Sigmoid colon (tissue), 7 donors: ENCODE results near the gene SMCO1. TPM values are rescaled to one million over a fixed set of nuclear protein-coding genes. Genes with fewer than 3 reads are reported as not detected.
"Not testable (repeated sequence)": the region's sequence is repeated elsewhere in the genome, so short reads cannot be mapped to it uniquely, and the experiment has no call there.

Experiments used
- DNase-seq: peaks from one replicate; pipeline ENCODE4 v3.0.0-alpha.2; 2019
- H3K27ac ChIP-seq, 4 donors: fragments of 200-600 bp; sonication (generic); one replicate each; pipeline ENCODE4 v1.5.1; 2016 to 2019; ENCODE audit warnings: mild to moderate bottlenecking in 1 of 4
- H3K27me3 ChIP-seq, 3 donors: fragments of 200-600 bp; sonication (generic); one replicate each; pipeline ENCODE4 v1.5.1; 2019; ENCODE audit warnings: mild to moderate bottlenecking in 1 of 3
- H3K36me3 ChIP-seq, 4 donors: fragments of 200-600 bp; sonication (generic); one replicate each; pipeline ENCODE4 v1.5.1; 2016 to 2019
- H3K4me1 ChIP-seq, 4 donors: fragments of 200-600 bp; sonication (generic); one replicate each; pipeline ENCODE4 v1.5.1; 2017 to 2019
- H3K4me3 ChIP-seq, 4 donors: fragments of 200-600 bp; sonication (generic); one replicate each; pipeline ENCODE4 v1.5.1; 2017 to 2019; ENCODE audit warnings: mild to moderate bottlenecking in 2 of 4, moderate library complexity in 1 of 4
- H3K9me3 ChIP-seq, 4 donors: fragments of 200-600 bp in 3 of 4; sonication (generic) in 3 of 4; one replicate each; pipeline versions ENCODE4 v1.5.1 to v1.6.1; 2013 to 2019
- CTCF ChIP-seq, 4 experiments: fragments of 450-650 bp in 3 of 4; fragments of 200-600 bp in 1 of 4; IDR thresholded peaks; one replicate each; pipeline ENCODE4 v1.5.1; 2016 to 2019; ENCODE audit warnings: antibody characterized with exemption in 4 of 4, mild to moderate bottlenecking in 3 of 4, moderate library complexity in 2 of 4
- EP300 ChIP-seq, 4 donors: sonication (generic); formaldehyde crosslinking; IDR thresholded peaks; one replicate each; pipeline ENCODE4 v1.6.1; 2017; ENCODE audit warnings: antibody characterized with exemption in 4 of 4
- POLR2A ChIP-seq, 2 donors: fragments of 450-650 bp; IDR thresholded peaks; one replicate each; pipeline ENCODE4 v1.6.1; 2016; ENCODE audit warnings: antibody characterized with exemption in 2 of 2, mild to moderate bottlenecking in 2 of 2, moderate library complexity in 2 of 2
- POLR2AphosphoS5 ChIP-seq, 4 donors: sonication (generic); formaldehyde crosslinking; IDR thresholded peaks; one replicate each; pipeline ENCODE4 v1.6.1; 2017; ENCODE audit warnings: antibody characterized with exemption in 4 of 4
- whole genome bisulfite sequencing, 2 donors: extraction: QIAGEN DNeasy Blood & Tissue Kit; methylation state at CpG; one replicate each; pipeline ENCODE4 v1.1.7; 2013; 5-methylcytosine and 5-hydroxymethylcytosine counted together
- intact Hi-C: fragments of 100-400 bp; cut with DNase I; formaldehyde crosslinking; loops from one replicate; pipeline ENCODE4 v1.15.1; 2023
- polyA plus RNA-seq, 3 donors: library from polyadenylated mRNA; stranded (reverse); fragments of 200-250 nt; gene quantifications; one replicate each; pipeline ENCODE4 v1.2.3, GENCODE V29; 2013
- total RNA-seq, 4 donors: library from RNA; depleted of rRNA; stranded (reverse); fragments of >200 nt; gene quantifications; one replicate each; pipeline ENCODE4 v1.1.0, GENCODE V29; 2016
- donor health status: healthy with polysubstance abuse.
- donor health status: Bipolar disorder and iron deficiency.
- donor health status: healthy.

The SMCO1 gene
- total and polyA plus RNA-seq, 7 donors = not detected

- no peak overlapping the region for H3K4me3 ChIP-seq
- H3K27ac ChIP-seq = no peak overlapping the region
- TF ChIP-seq CTCF (IDR thresholded peaks at IDR 0.05) (no peak), POLR2A (IDR thresholded peaks at IDR 0.05) (no peak), POLR2AphosphoS5 (IDR thresholded peaks at IDR 0.05) (no peak), EP300 (IDR thresholded peaks at IDR 0.05) (no peak)
- intact Hi-C loops = no loop called here
- no peaks in the 10 kb centered on the region for H3K27me3 ChIP-seq
- H3K36me3 ChIP-seq = peaks cover 0 to 22% (median 2%) of the 10 kb centered on the region in 4 donors
- no peaks in the 10 kb centered on the region for H3K4me1 ChIP-seq
- no peak for DNase-seq
- WGBS, 2 donors = 93 to 96% methylated on average over 3 of the region's 3 CpGs
- no peaks in the 10 kb centered on the region for H3K9me3 ChIP-seq
Observed at GRCh38 chr3:196555295-196555694, 40.1 kb upstream of the SMCO1 start.

- Histone ChIP-seq H3K27ac (no peak overlapping the region), H3K9me3 (peaks cover 0 to 4% (median 0%) of the 10 kb centered on the region in 4 donors), H3K4me3 (no peak overlapping the region), H3K4me1 (no peaks in the 10 kb centered on the region), H3K27me3 (no peaks in the 10 kb centered on the region), H3K36me3 (peaks cover 0 to 12% (median under 1%) of the 10 kb centered on the region in 4 donors)
- intact Hi-C loops = no loop called here
- TF ChIP-seq EP300 (IDR thresholded peaks at IDR 0.05) (no peak), POLR2A (IDR thresholded peaks at IDR 0.05) (no peak), POLR2AphosphoS5 (IDR thresholded peaks at IDR 0.05) (no peak), CTCF (IDR thresholded peaks at IDR 0.05) (no peak)
- 53 to 78% methylated on average over 3 of the region's 3 CpGs for WGBS, 2 donors
- no peak for DNase-seq
Observed at GRCh38 chr3:196554205-196554604, 39.1 kb upstream of the SMCO1 start.

- no peak overlapping the region for H3K4me3 ChIP-seq
- H3K9me3 ChIP-seq = peaks cover 0 to 7% (median 0%) of the 10 kb centered on the region in 4 donors
- no peaks in the 10 kb centered on the region for H3K4me1 ChIP-seq
- TF ChIP-seq CTCF (IDR thresholded peaks at IDR 0.05) (no peak), EP300 (IDR thresholded peaks at IDR 0.05) (no peak), POLR2A (IDR thresholded peaks at IDR 0.05) (no peak), POLR2AphosphoS5 (IDR thresholded peaks at IDR 0.05) (no peak)
- DNase-seq = no peak
- H3K36me3 ChIP-seq = peaks cover 0 to 5% (median 0%) of the 10 kb centered on the region in 4 donors
- WGBS, 2 donors = 94 to 96% methylated on average over 9 of the region's 9 CpGs
- intact Hi-C loops = no loop called here
- H3K27ac ChIP-seq = no peak overlapping the region
- H3K27me3 ChIP-seq = no peaks in the 10 kb centered on the region
Observed at GRCh38 chr3:196553551-196553950, 38.4 kb upstream of the SMCO1 start.

- Histone ChIP-seq H3K27ac (no peak overlapping the region), H3K27me3 (no peaks in the 10 kb centered on the region), H3K4me1 (no peaks in the 10 kb centered on the region), H3K9me3 (peaks cover 0 to 7% (median 0%) of the 10 kb centered on the region in 4 donors), H3K4me3 (no peak overlapping the region), H3K36me3 (peaks cover 0 to 5% (median 0%) of the 10 kb centered on the region in 4 donors)
- WGBS, 2 donors = 96 to 97% methylated on average over 5 of the region's 5 CpGs
- no peak for DNase-seq
- TF ChIP-seq CTCF (IDR thresholded peaks at IDR 0.05) (no peak), POLR2AphosphoS5 (IDR thresholded peaks at IDR 0.05) (no peak), POLR2A (IDR thresholded peaks at IDR 0.05) (no peak), EP300 (IDR thresholded peaks at IDR 0.05) (no peak)
- intact Hi-C loops = no loop called here
Observed at GRCh38 chr3:196552253-196552652, 37.1 kb upstream of the SMCO1 start.

- intact Hi-C loops, H3K27me3 ChIP-seq, H3K27ac ChIP-seq, H3K4me1 ChIP-seq, H3K36me3 ChIP-seq, DNase-seq, H3K4me3 ChIP-seq, H3K9me3 ChIP-seq: not testable (repeated sequence)
- 83 to 85% methylated on average over 3 of the region's 3 CpGs for WGBS, 2 donors
Observed at GRCh38 chr3:196550172-196550571, 35.0 kb upstream of the SMCO1 start.

- DNase-seq, H3K4me1 ChIP-seq, H3K36me3 ChIP-seq, H3K9me3 ChIP-seq, H3K27me3 ChIP-seq, H3K4me3 ChIP-seq, H3K27ac ChIP-seq, intact Hi-C loops: not testable (repeated sequence)
- WGBS, 2 donors = 96 to 99% methylated on average over 1 of the region's 1 CpG
Observed at GRCh38 chr3:196549312-196549711, 34.2 kb upstream of the SMCO1 start.
